A549 (cell line): ENCODE results near the gene UBE2G2. TPM values are rescaled to one million over a fixed set of nuclear protein-coding genes. Genes with fewer than 3 reads are reported as not detected.

ENCODE experiments used
- ATAC-seq, 2 experiments: fragments of 200-7000 bp in 1 of 2; fragments of >200 bp in 1 of 2; cut with Nextera tagmentation in 1 of 2; cut with Tn5 transposase in 1 of 2; 3 replicates each; pipeline versions ENCODE4 v1.8.0 to v1.9.1; 2018 to 2020; ENCODE audit warnings: mild to moderate bottlenecking in 1 of 2, moderate library complexity in 1 of 2
- CTCF ChIA-PET: fragments of 300-600 bp; sonication (Branson Sonifier 250); formaldehyde crosslinking; extraction: SDS; loops from one replicate; lab custom pipeline; 2021; ENCODE audit warnings: antibody characterized with exemption, inconsistent platforms; lab: Yijun Ruan, JAX
- POLR2A ChIA-PET: fragments of 350-600 bp; formaldehyde crosslinking; extraction: SDS; loops from one replicate; lab custom pipeline; 2021; ENCODE audit warnings: antibody characterized with exemption, inconsistent platforms; lab: Yijun Ruan, JAX
- DNase-seq, 2 experiments: peaks; one replicate each; pipeline versions ENCODE4 v3.0.0 to v3.0.0-alpha.2; 2011 to 2016; ENCODE audit warnings: low read depth in 1 of 2, low spot score in 1 of 2
- FAIRE-seq: peaks from 2 replicates; lab custom pipeline; 2011; peaks lifted over from hg19 to GRCh38; lab: Jason Lieb, UNC
- H3K27ac ChIP-seq, 2 experiments: fragments of >200 bp; sonication (Bioruptor Twin); formaldehyde crosslinking; 3 replicates each; pipeline ENCODE4 v1.5.1; 2016 to 2017
- H3K4me1 ChIP-seq: fragments of >200 bp; sonication (Bioruptor Twin); formaldehyde crosslinking; 3 replicates; pipeline ENCODE4 v1.6.1; 2016
- H3K4me2 ChIP-seq: fragments of >200 bp; sonication (Bioruptor Twin); formaldehyde crosslinking; 3 replicates; pipeline ENCODE4 v1.6.1; 2016
- H3K4me3 ChIP-seq: fragments of >200 bp; sonication (Bioruptor Twin); formaldehyde crosslinking; 3 replicates; pipeline ENCODE4 v1.5.1; 2016
- H3K9me3 ChIP-seq: fragments of >200 bp; sonication (Bioruptor Twin); formaldehyde crosslinking; 3 replicates; pipeline ENCODE4 v1.6.1; 2016
- ATOH8 ChIP-seq: fragments of 250-450 bp; sonication (Bioruptor Pico); IDR thresholded peaks from 2 replicates; pipeline ENCODE4 v1.5.0; 2020; ENCODE audit warnings: low read depth, mild to moderate bottlenecking, moderate library complexity
- CBX2 ChIP-seq: fragments of 200-600 bp; sonication (generic); IDR thresholded peaks from 2 replicates; pipeline ENCODE4 v1.6.1; 2016; ENCODE audit warnings: low read depth, mild to moderate bottlenecking, borderline replicate concordance
- CEBPB ChIP-seq, 2 experiments: fragments of >200 bp in 1 of 2; sonication (Bioruptor Twin) in 1 of 2; formaldehyde crosslinking in 1 of 2; IDR thresholded peaks; 2 replicates each; pipeline ENCODE4 v1.6.1; 2012 to 2016
- EP300 ChIP-seq, 2 experiments: fragments of >200 bp; sonication (Bioruptor Twin); formaldehyde crosslinking; IDR thresholded peaks; 2 replicates in 1 of 2; 3 replicates in 1 of 2; pipeline ENCODE4 v1.6.1; 2016 to 2017
- FOSL2 ChIP-seq, 2 experiments: fragments of 450-650 bp in 1 of 2; fragments of >200 bp in 1 of 2; sonication (Bioruptor Twin) in 1 of 2; formaldehyde crosslinking; IDR thresholded peaks; 2 replicates each; pipeline versions ENCODE4 v1.5.0 to v1.6.1; 2016 to 2020; ENCODE audit warnings: mild to moderate bottlenecking in 1 of 2, moderate library complexity in 1 of 2
- HOXB13 ChIP-seq: fragments of 250-450 bp; sonication (Bioruptor Pico); IDR thresholded peaks from 2 replicates; pipeline ENCODE4 v1.5.0; 2020; ENCODE audit warnings: low read depth, mild to moderate bottlenecking, moderate library complexity
- JUNB ChIP-seq: fragments of >200 bp; sonication (Bioruptor Twin); formaldehyde crosslinking; IDR thresholded peaks from 2 replicates; pipeline ENCODE4 v1.6.1; 2016
- MAFK ChIP-seq: fragments of 450-650 bp; IDR thresholded peaks from 2 replicates; pipeline ENCODE4 v1.6.1; 2014; ENCODE audit not compliant: partially characterized antibody
- PHF8 ChIP-seq: fragments of 200-600 bp; sonication (generic); IDR thresholded peaks from 2 replicates; pipeline ENCODE4 v1.6.1; 2016; ENCODE audit warnings: low read depth, mild to moderate bottlenecking, antibody characterized with exemption, moderate library complexity, borderline replicate concordance
- POLR2A ChIP-seq: IDR thresholded peaks from 2 replicates; pipeline ENCODE4 v1.6.1; 2012; ENCODE audit warnings: mild to moderate bottlenecking, low read length
- RARB ChIP-seq: fragments of 250-450 bp; sonication (Bioruptor Pico); IDR thresholded peaks from 2 replicates; pipeline ENCODE4 v1.8.0; 2021; ENCODE audit warnings: mild to moderate bottlenecking, moderate library complexity
- SMC3 ChIP-seq: fragments of >200 bp; sonication (Bioruptor Twin); formaldehyde crosslinking; IDR thresholded peaks from 3 replicates; pipeline ENCODE4 v1.6.1; 2018; ENCODE audit warnings: inconsistent platforms
- ZSCAN20 ChIP-seq: fragments of 250-450 bp; sonication (Bioruptor Pico); IDR thresholded peaks from 2 replicates; pipeline ENCODE4 v1.8.0; 2022; ENCODE audit warnings: mild to moderate bottlenecking, moderate library complexity
- WGBS: methylation state at CpG from one replicate; pipeline ENCODE4 v1.1.6; 2017; ENCODE audit errors: missing lambda C conversion rate; 5-methylcytosine and 5-hydroxymethylcytosine counted together
- polyA plus RNA-seq, 4 experiments: library from polyadenylated mRNA; depleted of rRNA in 3 of 4; stranded (reverse); fragments of >200 nt; fragmentation: RNase III in 1 of 4; extraction: RNeasy Plus Mini Kit Qiagen cat#74134 plus additional on column Dnase treatment in 1 of 4; gene quantifications; 2 replicates in 3 of 4; 3 replicates in 1 of 4; pipeline ENCODE4 v1.2.3, GENCODE V29; 2011 to 2017
- TF ChIP-seq, protein P1 (sequence below): fragments of >200 bp; sonication (Bioruptor Twin); formaldehyde crosslinking; IDR thresholded peaks from 3 replicates; pipeline ENCODE4 v1.6.1; 2016
- TF ChIP-seq, protein P2 (sequence below): fragments of 450-650 bp; IDR thresholded peaks from 2 replicates; pipeline ENCODE4 v1.6.1; 2014; ENCODE audit warnings: antibody characterized with exemption
- TF ChIP-seq, protein P3 (sequence below): fragments of >200 bp; sonication (Bioruptor Twin); formaldehyde crosslinking; IDR thresholded peaks from 2 replicates; pipeline ENCODE4 v1.6.1; 2016
- TF ChIP-seq, protein P4 (sequence below): fragments of >200 bp; sonication (Bioruptor Twin); formaldehyde crosslinking; IDR thresholded peaks from 3 replicates; pipeline ENCODE4 v1.5.1; 2016

The UBE2G2 gene
- polyA plus RNA-seq, 2 of the 4 experiments (the other 2 are of a cell fraction), result 56.9 to 68.2 TPM

DNA sequence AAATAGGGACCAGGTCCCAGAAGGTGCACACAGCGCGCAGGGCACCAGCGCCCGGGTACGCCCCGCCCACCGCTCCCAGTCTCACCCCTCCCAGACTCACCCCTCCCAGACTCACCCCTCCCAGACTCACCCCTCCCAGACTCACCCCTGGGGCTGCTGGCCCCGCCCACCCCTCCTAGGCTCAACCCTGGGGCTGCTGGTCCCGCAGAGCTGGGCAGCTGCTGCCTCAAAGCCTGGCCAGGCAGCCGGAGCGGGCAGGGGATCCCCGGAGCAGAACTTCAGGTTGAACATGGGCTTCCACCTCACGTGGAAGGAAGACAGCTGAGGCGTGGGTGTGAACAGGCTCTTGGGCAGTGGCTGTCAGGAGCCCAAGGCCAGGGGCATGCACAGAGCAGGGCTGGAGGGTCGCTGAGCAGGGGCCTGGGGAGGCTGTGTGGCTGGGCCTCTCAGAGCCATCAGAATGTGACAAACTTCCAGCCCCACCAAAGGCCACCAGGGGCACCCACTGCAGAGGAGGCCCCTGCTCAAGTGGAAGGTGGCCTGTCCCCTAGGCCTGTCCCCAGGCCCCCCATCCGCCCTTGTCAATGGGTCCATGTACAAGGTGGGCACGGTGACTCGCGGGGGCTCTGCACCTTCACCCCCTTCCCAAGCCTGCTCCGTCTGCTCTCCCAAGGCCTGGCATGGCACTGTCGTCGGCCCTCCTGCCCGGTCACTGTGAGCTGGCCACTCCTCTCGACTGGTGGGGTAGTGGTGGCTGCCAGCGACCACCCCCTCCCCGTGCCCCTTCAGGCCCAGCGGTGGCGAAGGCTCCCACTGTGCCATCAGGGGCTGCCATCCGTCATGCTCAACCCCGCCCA lies 36.6 kb upstream of the UBE2G2 start:
- Histone ChIP-seq H3K27ac (no peak overlapping the region), H3K9me3 (no peaks in the 10 kb centered on the region), H3K4me2 (no peak overlapping the region), H3K4me3 (no peak overlapping the region), H3K4me1 (0 out of 3 replicates have a peak, but pooled peaks cover 7% of the 10 kb centered on the region)
- ChIA-PET CTCF (no interaction called here), POLR2A (no interaction called here)
- DNase-seq (no peak), ATAC-seq (peak in 1 of 2 experiments; percentile 36; a peak in 1 of 6 replicates), FAIRE-seq (no peak)
- TF ChIP-seq, protein P1, sequence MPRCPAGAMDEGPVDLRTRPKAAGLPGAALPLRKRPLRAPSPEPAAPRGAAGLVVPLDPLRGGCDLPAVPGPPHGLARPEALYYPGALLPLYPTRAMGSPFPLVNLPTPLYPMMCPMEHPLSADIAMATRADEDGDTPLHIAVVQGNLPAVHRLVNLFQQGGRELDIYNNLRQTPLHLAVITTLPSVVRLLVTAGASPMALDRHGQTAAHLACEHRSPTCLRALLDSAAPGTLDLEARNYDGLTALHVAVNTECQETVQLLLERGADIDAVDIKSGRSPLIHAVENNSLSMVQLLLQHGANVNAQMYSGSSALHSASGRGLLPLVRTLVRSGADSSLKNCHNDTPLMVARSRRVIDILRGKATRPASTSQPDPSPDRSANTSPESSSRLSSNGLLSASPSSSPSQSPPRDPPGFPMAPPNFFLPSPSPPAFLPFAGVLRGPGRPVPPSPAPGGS, result no peak
- TF ChIP-seq ZSCAN20 (CRISPR knock-in tag) (no peak), ATOH8 (no peak), MAFK (no peak)
- 90% methylated on average over 11 of the region's 30 CpGs for WGBS

- WGBS, result 82% methylated on average over 6 of the region's 13 CpGs
- no peak overlapping the region for H3K4me3 ChIP-seq
- H3K27ac ChIP-seq, result no peak overlapping the region
- H3K9me3 ChIP-seq, result no peaks in the 10 kb centered on the region
- 0 out of 3 replicates have a peak, but pooled peaks cover 7% of the 10 kb centered on the region for H3K4me1 ChIP-seq
- TF ChIP-seq, protein P2, sequence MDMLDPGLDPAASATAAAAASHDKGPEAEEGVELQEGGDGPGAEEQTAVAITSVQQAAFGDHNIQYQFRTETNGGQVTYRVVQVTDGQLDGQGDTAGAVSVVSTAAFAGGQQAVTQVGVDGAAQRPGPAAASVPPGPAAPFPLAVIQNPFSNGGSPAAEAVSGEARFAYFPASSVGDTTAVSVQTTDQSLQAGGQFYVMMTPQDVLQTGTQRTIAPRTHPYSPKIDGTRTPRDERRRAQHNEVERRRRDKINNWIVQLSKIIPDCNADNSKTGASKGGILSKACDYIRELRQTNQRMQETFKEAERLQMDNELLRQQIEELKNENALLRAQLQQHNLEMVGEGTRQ, result no peak
- TF ChIP-seq, protein P3, sequence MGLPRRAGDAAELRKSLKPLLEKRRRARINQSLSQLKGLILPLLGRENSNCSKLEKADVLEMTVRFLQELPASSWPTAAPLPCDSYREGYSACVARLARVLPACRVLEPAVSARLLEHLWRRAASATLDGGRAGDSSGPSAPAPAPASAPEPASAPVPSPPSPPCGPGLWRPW, result no peak
- TF ChIP-seq FOSL2 (IDR thresholded peaks at IDR 0.05) (no peak), FOSL2 (CRISPR knock-in tag; IDR thresholded peaks at IDR 0.05) (no peak), RARB (CRISPR knock-in tag) (no peak), HOXB13 (CRISPR knock-in tag) (no peak), PHF8 (no peak), CBX2 (no peak), CEBPB (IDR thresholded peaks at IDR 0.05) (no peak), SMC3 (no peak)
- ATAC-seq (no peak), FAIRE-seq (no peak), DNase-seq (no peak)
- ChIA-PET POLR2A (no interaction called here), CTCF (interaction anchor here (1.4 kb wide), 1 partner anchor 9 kb away, joined by 5 read pairs; no protein-coding TSS in a partner anchor)
- no peak overlapping the region for H3K4me2 ChIP-seq
Observed at GRCh38 chr21:44837537-44837936, 35.9 kb upstream of the UBE2G2 start.

DNA sequence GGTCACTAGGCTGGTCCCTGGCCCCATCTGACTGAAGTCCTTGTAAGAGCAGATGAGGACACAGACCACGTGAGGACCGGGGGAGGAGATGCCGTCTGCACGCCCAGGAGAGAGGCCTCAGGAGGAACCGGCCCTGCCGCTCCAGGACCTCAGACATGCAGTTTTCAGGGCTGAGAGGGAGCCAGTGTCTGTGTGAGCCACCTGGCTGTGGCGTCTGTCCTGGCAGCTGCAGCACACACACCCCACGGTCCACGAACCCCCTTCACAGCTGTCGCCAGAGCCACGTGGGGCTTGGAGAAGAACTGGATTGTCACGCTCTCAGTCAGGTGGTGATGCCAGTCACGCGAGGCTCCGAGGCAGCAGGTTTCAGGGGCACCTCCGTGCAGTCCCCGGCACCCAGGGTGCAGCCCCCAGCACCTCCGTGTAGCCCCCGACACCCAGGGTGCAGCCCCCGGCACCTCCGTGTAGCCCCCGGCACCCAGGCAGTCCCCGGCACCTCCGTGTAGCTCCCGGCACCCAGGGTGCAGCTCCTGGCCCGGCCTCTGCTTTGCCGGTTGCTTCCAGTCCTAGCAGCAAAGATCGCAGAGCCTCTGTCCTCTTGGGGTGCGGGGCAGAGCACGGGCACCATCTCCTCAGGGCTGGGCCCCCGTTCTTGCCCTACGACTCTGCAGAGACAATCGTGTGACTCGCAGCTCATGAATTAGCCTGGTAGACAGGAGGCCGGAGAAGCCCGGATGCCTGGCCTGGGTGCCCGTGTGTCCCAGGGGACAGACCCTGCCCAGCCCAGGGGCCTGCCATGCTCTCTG lies 35.2 kb upstream of the UBE2G2 start:
- ATAC-seq (peak in 1 of 2 experiments; percentile 54; a peak in 3 of 6 replicates), FAIRE-seq (no peak), DNase-seq (peak in 1 of 2 experiments; percentile 34)
- H3K4me2 ChIP-seq, result no peak overlapping the region
- no peak for TF ChIP-seq JUNB
- no peak for TF ChIP-seq POLR2A
- no peak for TF ChIP-seq ATOH8
- TF ChIP-seq, protein P4, sequence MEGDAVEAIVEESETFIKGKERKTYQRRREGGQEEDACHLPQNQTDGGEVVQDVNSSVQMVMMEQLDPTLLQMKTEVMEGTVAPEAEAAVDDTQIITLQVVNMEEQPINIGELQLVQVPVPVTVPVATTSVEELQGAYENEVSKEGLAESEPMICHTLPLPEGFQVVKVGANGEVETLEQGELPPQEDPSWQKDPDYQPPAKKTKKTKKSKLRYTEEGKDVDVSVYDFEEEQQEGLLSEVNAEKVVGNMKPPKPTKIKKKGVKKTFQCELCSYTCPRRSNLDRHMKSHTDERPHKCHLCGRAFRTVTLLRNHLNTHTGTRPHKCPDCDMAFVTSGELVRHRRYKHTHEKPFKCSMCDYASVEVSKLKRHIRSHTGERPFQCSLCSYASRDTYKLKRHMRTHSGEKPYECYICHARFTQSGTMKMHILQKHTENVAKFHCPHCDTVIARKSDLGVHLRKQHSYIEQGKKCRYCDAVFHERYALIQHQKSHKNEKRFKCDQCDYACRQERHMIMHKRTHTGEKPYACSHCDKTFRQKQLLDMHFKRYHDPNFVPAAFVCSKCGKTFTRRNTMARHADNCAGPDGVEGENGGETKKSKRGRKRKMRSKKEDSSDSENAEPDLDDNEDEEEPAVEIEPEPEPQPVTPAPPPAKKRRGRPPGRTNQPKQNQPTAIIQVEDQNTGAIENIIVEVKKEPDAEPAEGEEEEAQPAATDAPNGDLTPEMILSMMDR, result no peak
- TF ChIP-seq, protein P2, result 0 out of 2 replicates have a peak, but pooled peaks have one; percentile 9
- TF ChIP-seq EP300 (IDR thresholded peaks at IDR 0.05), result no peak
- H3K4me3 ChIP-seq, result no peak overlapping the region
- ChIA-PET POLR2A (no interaction called here), CTCF (interaction anchor here (1.4 kb wide), 1 partner anchor 9 kb away, joined by 5 read pairs; no protein-coding TSS in a partner anchor)
- 45% methylated on average over 9 of the region's 37 CpGs for WGBS
- no peaks in the 10 kb centered on the region for H3K9me3 ChIP-seq
- H3K4me1 ChIP-seq, result 0 out of 3 replicates have a peak, but pooled peaks cover 7% of the 10 kb centered on the region
- no peak overlapping the region for H3K27ac ChIP-seq
